NOMO-1 (cell line): ENCODE measurements around the gene MPND.

ENCODE experiments used
- DNase-seq, 2 experiments: peaks; one replicate each; lab custom pipeline; 2025; ENCODE audit not compliant: unreplicated experiment in 2 of 2; lab: John Stamatoyannopoulos, UW

The MPND gene

GRCh38 chr19:4363571-4364304, 20.4 kb downstream of the MPND start:
- no peak for DNase-seq

GRCh38 chr19:4365341-4365740, 22.0 kb downstream of the MPND start:
- no peak for DNase-seq

GRCh38 chr19:4365791-4366665, 22.7 kb downstream of the MPND start:
- DNase-seq = no peak

GRCh38 chr19:4366666-4367335, 23.4 kb downstream of the MPND start:
- no peak for DNase-seq

- no peak for DNase-seq
Measured at GRCh38 chr19:4367336-4367723, 24.0 kb downstream of the MPND start.

GRCh38 chr19:4367781-4368127, 24.4 kb downstream of the MPND start:
- no peak for DNase-seq

GRCh38 chr19:4368128-4368820, 24.9 kb downstream of the MPND start:
- no peak for DNase-seq

- peak; percentile 75 to 80 for DNase-seq
Measured at GRCh38 chr19:4369109-4369887, 25.9 kb downstream of the MPND start.

- peak; percentile 54 to 61 for DNase-seq
Measured at GRCh38 chr19:4369888-4370260, 26.5 kb downstream of the MPND start.

- DNase-seq = no peak
Measured at GRCh38 chr19:4370418-4371041, 27.2 kb downstream of the MPND start.

- no peak for DNase-seq
Measured at GRCh38 chr19:4371247-4372164, 28.1 kb downstream of the MPND start.

GRCh38 chr19:4372165-4373012, 29.0 kb downstream of the MPND start:
- DNase-seq = no peak

GRCh38 chr19:4373013-4373367, 29.6 kb downstream of the MPND start:
- no peak for DNase-seq

GRCh38 chr19:4373601-4374497, 30.5 kb downstream of the MPND start:
- DNase-seq = peak in 1 of 2 experiments; percentile 32

- DNase-seq = peak; percentile 53 to 55
Measured at GRCh38 chr19:4374498-4375163, 31.3 kb downstream of the MPND start.
